SK-N-MC (cell line): ENCODE results near the gene KRTAP5-6.

Experiments used
- EZH2 ChIP-seq: fragments of 200-600 bp; sonication (generic); IDR thresholded peaks from one replicate; pipeline ENCODE4 v1.6.1; 2017; ENCODE audit warnings: antibody characterized with exemption
- POLR2AphosphoS5 ChIP-seq: IDR thresholded peaks from 2 replicates; pipeline ENCODE4 v1.6.1; 2012; ENCODE audit warnings: mild to moderate bottlenecking, low read depth, low read length, borderline replicate concordance

DNA sequence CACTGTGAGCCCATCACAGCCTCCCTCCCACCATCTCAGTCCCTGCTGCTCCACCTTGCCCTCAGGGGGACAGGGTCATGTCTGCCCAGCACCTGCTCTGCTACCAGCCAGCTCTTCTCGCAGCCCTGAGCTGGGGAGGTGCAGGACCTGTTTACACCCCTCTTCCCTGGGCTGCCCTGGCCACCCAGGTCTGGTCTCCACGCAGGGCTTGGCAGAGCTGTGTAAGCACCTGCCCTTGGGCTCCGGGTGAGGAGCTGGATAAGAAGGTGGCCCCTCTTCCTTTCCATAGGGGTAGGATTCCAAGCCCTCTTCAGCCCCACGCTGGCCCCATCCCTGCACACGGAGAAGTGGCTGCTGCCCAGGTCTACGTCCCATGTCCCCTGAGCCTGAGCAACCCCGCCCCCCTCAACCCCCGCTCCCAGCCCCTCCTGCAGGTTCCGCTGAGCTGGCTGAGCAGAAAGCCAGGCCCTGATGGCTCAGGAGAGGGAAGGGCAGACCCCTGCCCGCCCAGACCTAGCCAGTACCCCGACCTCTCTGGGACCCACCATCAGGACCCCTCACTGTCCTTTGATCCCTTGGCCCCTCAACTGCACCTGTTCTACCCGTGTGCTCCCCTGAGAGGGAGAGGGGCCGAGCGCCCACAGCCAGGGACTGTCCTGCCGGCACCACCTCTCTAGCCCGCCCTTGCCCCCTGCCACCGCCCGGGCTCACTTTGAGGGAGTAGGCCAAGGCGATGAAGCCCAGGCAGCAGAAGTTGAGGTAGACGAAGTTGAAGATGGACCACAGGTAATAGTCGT, 50.2 kb downstream of the KRTAP5-6 start:
- TF ChIP-seq EZH2: no peak
- no peak for TF ChIP-seq POLR2AphosphoS5
